ENCODE results near the gene RHAG.

Gene RHAG

GRCh38 chr6:49563006-49563886, 73.4 kb downstream of the RHAG start:
- DNase-seq: no peak

DNA sequence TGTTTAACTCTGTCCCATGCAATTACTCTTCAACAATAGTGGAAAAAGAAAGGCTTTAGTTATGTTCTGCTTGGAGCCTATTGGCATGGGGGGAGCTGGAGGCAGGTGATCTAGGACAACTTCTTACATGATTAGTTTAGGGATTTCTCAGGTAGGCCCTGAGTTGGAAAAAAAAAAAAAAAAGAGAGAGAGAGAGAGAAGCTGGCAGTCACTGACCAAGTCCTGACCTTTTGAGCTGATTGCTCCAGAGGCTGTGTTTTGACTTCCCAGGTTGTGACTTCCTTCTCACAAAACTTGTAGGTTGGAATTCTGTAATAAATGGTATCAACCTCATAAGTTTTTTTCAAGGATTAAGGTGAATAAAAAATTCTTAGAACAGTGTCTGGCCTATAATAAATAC, 78.4 kb downstream of the RHAG start:
- no peak for DNase-seq

DNA sequence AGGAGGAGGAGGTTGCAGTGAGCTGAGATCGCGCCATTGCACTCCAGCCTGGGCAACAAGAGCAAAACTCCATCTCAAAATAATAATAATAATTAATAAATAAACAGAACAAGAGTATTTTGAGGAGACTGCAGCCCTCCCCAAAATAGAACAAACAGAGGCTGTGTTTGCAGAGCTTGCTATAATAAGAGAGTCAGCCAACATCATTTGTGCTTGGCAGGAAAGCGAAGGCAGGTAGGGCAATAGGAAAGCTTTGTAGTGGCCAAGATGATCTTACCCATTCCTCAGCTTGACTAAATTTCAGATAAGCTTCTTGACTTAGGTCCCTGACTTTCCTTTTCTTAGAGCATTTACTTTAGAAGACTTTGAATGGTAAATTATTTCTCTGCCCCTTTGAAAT, 79.5 kb downstream of the RHAG start:
- DNase-seq: no peak

- DNase-seq: no peak
Observed at GRCh38 chr6:49556429-49556837, 80.2 kb downstream of the RHAG start.

DNA sequence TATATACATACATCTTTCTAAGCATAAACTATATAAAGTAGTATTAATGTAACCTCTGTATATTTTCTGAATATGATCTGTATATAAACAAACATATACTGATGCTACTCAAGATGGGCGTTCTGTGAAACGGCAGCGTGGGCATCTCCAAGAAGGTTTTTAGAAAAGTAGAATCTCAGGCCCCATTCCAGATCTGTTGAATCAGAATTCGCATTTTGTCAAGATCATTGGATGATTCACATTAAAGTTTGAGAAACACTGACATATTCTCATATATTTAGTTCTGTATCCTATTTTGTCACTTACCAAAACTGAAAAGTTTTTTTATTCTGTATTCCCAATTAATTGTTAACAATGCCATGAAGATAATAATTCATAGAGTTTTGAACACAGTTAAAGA, 80.7 kb downstream of the RHAG start:
- no peak for DNase-seq

All from effector CD4-positive, alpha-beta T cell (primary cell).